Astrocyte of the cerebellum (primary cell): ENCODE data around the gene UTS2R.
"Not testable (repeated sequence)": the region's sequence is repeated elsewhere in the genome, so short reads cannot be mapped to it uniquely, and the experiment has no call there.

Experiments used
- DNase-seq: peaks from one replicate; pipeline ENCODE4 v3.0.0-alpha.2; 2011; ENCODE audit warnings: low read depth
- H3K4me3 ChIP-seq: 2 replicates; pipeline ENCODE4 v1.5.1; 2011; ENCODE audit warnings: mild to moderate bottlenecking, low read depth, low read length, moderate library complexity
- CTCF ChIP-seq: IDR thresholded peaks from 2 replicates; pipeline ENCODE4 v1.5.1; 2012; ENCODE audit warnings: low read length, low read depth, moderate library complexity, mild to moderate bottlenecking; ENCODE audit errors: missing control alignments
- in situ Hi-C: cut with HindIII; loops from 2 replicates; pipeline ENCODE4 v1.10.0; 2017; ENCODE audit warnings: low sequenced_read_pairs

Gene UTS2R

GRCh38 chr17:82370471-82371332 lies 863 bp upstream of the UTS2R start:
- in situ Hi-C loops = no loop called here
- H3K4me3 ChIP-seq = no peak overlapping the region
- TF ChIP-seq CTCF = no peak
- no peak for DNase-seq

GRCh38 chr17:82372249-82373071 lies 895 bp downstream of the UTS2R start:
- no peak for DNase-seq
- in situ Hi-C loops = no loop called here

DNA sequence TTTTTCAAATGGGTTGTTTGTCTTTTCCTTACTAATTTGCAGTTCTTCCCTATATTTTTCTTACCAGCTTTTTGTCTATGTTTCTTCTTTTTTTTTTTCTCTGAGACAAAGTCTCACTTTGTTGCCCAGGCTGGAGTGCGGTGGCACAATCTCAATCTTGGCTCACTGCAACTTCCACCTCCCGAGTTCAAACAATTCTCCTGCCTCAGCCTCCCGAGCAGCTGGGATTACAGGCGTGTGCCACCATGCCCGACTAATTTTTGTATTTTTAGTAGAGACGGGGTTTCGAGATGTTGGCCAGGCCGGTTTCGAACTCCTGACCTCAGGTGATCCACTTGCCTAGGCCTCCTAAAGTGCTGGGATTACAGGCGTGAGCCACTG lies 1.5 kb downstream of the UTS2R start:
- DNase-seq, H3K4me3 ChIP-seq, in situ Hi-C loops: not testable (repeated sequence)

More at GRCh38 chr17:82372249-82373071, 895 bp downstream of the UTS2R start:
- no peak overlapping the region for H3K4me3 ChIP-seq
- no peak for TF ChIP-seq CTCF

GRCh38 chr17:82373731-82374625 lies 2.4 kb downstream of the UTS2R start:
- in situ Hi-C loops = no loop called here
- DNase-seq = no peak
- no peak for TF ChIP-seq CTCF
- H3K4me3 ChIP-seq = no peak overlapping the region

- H3K4me3 ChIP-seq = no peak overlapping the region
- in situ Hi-C loops = no loop called here
- TF ChIP-seq CTCF = no peak
- no peak for DNase-seq
These were observed 3.2 kb downstream of the UTS2R start for GRCh38 chr17:82374626-82375331.

DNA sequence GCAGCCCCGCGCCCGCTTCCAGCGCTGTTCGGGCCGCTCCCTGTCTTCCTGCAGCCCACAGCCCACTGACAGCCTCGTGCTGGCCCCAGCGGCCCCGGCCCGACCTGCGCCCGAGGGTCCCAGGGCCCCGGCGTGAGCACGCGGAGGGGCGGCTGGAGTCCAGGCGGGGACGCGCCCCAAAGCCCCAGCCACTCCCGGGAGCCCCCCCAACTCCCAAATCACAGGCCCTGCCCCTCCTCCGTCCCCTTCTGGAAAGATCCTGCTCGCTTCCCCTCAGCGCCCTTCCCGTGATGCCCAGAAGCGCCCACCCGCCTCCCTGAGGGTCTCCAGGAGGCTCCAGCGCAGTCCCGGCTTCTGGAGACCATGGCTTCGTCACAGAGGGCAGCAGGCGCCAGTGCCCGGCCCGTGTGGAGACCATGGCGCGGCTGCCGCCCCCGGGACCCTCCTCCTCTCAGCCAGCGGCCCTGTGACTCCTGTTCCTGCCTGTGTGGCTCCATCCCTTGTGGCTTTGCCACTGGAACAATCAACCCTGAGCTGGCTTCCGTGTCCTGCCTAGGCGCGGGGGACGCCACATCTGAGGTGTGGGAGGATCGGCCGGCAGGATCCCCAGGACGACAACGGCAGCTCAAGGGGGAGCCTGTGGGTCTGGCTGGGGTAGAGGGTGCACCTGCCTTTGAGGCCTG lies 3.9 kb downstream of the UTS2R start:
- in situ Hi-C loops = no loop called here

More for the DNA sequence above, 3.9 kb downstream of the UTS2R start:
- no peak overlapping the region for H3K4me3 ChIP-seq
- no peak for DNase-seq
- no peak for TF ChIP-seq CTCF
